Testis (tissue), 3 donors: ENCODE data around the gene SETD5. TPM values are rescaled to one million over a fixed set of nuclear protein-coding genes. Genes with fewer than 3 reads are reported as not detected.

Experiments used
- DNase-seq: peaks from one replicate; pipeline ENCODE4 v3.0.0-alpha.2; 2019
- H3K27ac ChIP-seq, 2 donors: fragments of 200-600 bp; sonication (generic); one replicate each; pipeline ENCODE4 v1.5.1; 2019
- H3K27me3 ChIP-seq: fragments of 200-600 bp; sonication (generic); one replicate; pipeline ENCODE4 v1.5.1; 2019
- H3K36me3 ChIP-seq: fragments of 200-600 bp; sonication (generic); one replicate; pipeline ENCODE4 v1.5.1; 2017; ENCODE audit warnings: low read depth; ENCODE audit errors: missing control alignments
- H3K4me1 ChIP-seq: fragments of 200-600 bp; sonication (generic); one replicate; pipeline ENCODE4 v1.5.1; 2019
- H3K4me3 ChIP-seq, 2 donors: fragments of 200-600 bp; sonication (generic); one replicate each; pipeline ENCODE4 v1.5.1; 2017 to 2019
- H3K9me3 ChIP-seq: fragments of 200-600 bp; sonication (generic); one replicate; pipeline ENCODE4 v1.5.1; 2017
- CTCF ChIP-seq, 3 experiments: fragments of 450-650 bp in 2 of 3; fragments of 200-600 bp in 1 of 3; sonication (generic) in 1 of 3; IDR thresholded peaks; one replicate each; pipeline ENCODE4 v1.5.1; 2016 to 2019; ENCODE audit warnings: antibody characterized with exemption in 3 of 3, mild to moderate bottlenecking in 2 of 3, moderate library complexity in 1 of 3
- POLR2A ChIP-seq: fragments of 450-650 bp; IDR thresholded peaks from one replicate; pipeline ENCODE4 v1.6.1; 2017; ENCODE audit warnings: antibody characterized with exemption, mild to moderate bottlenecking, moderate library complexity
- WGBS, 2 donors: methylation state at CpG; one replicate each; pipeline ENCODE4 v1.1.5; 2018; 5-methylcytosine and 5-hydroxymethylcytosine counted together
- intact Hi-C: fragments of 100-400 bp; cut with DNase I; formaldehyde crosslinking; loops from one replicate; pipeline ENCODE4 v1.15.1; 2023; ENCODE audit warnings: low total_unique reads
- polyA plus RNA-seq: library from polyadenylated mRNA; stranded (reverse); fragments of 350-450 nt; fragmentation: Illumina TruSeq; extraction: RNeasy Lipid Tissue Mini Kit (QIAGEN cat#74804); gene quantifications from one replicate; pipeline ENCODE4 v1.2.3, GENCODE V29; 2014; ENCODE audit warnings: low read depth, low replicate concordance; ENCODE audit not compliant: insufficient read depth
- total RNA-seq, 2 donors: library from RNA; depleted of rRNA; stranded (reverse); fragments of >200 nt; gene quantifications; one replicate each; pipeline ENCODE4 v1.2.3, GENCODE V29; 2016

SETD5 gene
- total and polyA plus RNA-seq, 3 donors from 2014 or later: 70.5 to 168 (median 155) TPM

GRCh38 chr3:9514956-9515355, 117.5 kb downstream of the SETD5 start:
- no peaks in the 10 kb centered on the region for H3K9me3 ChIP-seq
- no peaks in the 10 kb centered on the region for H3K4me1 ChIP-seq
- H3K36me3 ChIP-seq: no peaks in the 10 kb centered on the region
- TF ChIP-seq CTCF (IDR thresholded peaks at IDR 0.05): no peak
- no peak for TF ChIP-seq POLR2A
- DNase-seq: no peak
- no peak overlapping the region for H3K4me3 ChIP-seq
- intact Hi-C loops: no loop called here
- no peaks in the 10 kb centered on the region for H3K27me3 ChIP-seq
- WGBS, 2 donors: 69 to 71% methylated on average over 2 of the region's 2 CpGs
- no peak overlapping the region for H3K27ac ChIP-seq

- WGBS, 2 donors: 85 to 93% methylated on average over 2 of the region's 2 CpGs
- H3K27ac ChIP-seq: no peak overlapping the region
- DNase-seq: no peak
- H3K4me1 ChIP-seq: no peaks in the 10 kb centered on the region
- no peak for TF ChIP-seq CTCF (IDR thresholded peaks at IDR 0.05)
- TF ChIP-seq POLR2A: no peak
- no peaks in the 10 kb centered on the region for H3K9me3 ChIP-seq
- H3K4me3 ChIP-seq: no peak overlapping the region
- no peaks in the 10 kb centered on the region for H3K36me3 ChIP-seq
- intact Hi-C loops: no loop called here
- no peaks in the 10 kb centered on the region for H3K27me3 ChIP-seq
Observed at GRCh38 chr3:9525078-9525477, 127.7 kb downstream of the SETD5 start.

Other genes with a start within 250 kb of the SETD5 start
- 10 to 100 TPM; 58.5 to 65.9 TPM for gene SRGAP3, start 148.0 kb upstream of the SETD5 start, total RNA-seq
- gene SRGAP3, start 148.0 kb upstream of the SETD5 start, polyA plus RNA-seq: 16.5 TPM
- 10 to 100 TPM; 55.0 to 76.1 TPM for gene THUMPD3, start 34.6 kb upstream of the SETD5 start, total RNA-seq
- gene THUMPD3, start 34.6 kb upstream of the SETD5 start, polyA plus RNA-seq: 140 TPM
- 1 to 10 TPM; 1.3 to 2.3 TPM for gene LHFPL4, start 156.2 kb downstream of the SETD5 start, total RNA-seq
- 1.3 TPM for gene LHFPL4, start 156.2 kb downstream of the SETD5 start, polyA plus RNA-seq